HL-60 (cell line): ENCODE measurements around the gene SETBP1.
A peak's percentile ranks its signal among the peaks of the same experiment; 100 is the strongest.

ENCODE experiments used
- DNase-seq, 2 experiments: peaks; one replicate each; pipeline ENCODE4 v3.0.0-alpha.2; 2010 to 2020; ENCODE audit warnings: low read depth in 1 of 2, low spot score in 1 of 2
- H3K27ac ChIP-seq: fragments of 250-450 bp; sonication (Bioruptor Pico); replicated peaks from 2 replicates; pipeline ENCODE4 v1.5.1; 2020; ENCODE audit warnings: mild to moderate bottlenecking, moderate library complexity
- H3K27me3 ChIP-seq: fragments of 250-450 bp; sonication (Bioruptor Pico); 2 replicates; pipeline ENCODE4 v1.5.1; 2021; ENCODE audit warnings: mild to moderate bottlenecking, moderate library complexity; ENCODE audit not compliant: insufficient read depth, poor library complexity, severe bottlenecking
- H3K4me3 ChIP-seq: replicated peaks from 2 replicates; pipeline ENCODE4 v1.5.1; 2011; ENCODE audit warnings: mild to moderate bottlenecking, control low read depth, low read length; ENCODE audit not compliant: insufficient read depth
- CTCF ChIP-seq: IDR thresholded peaks from one replicate; pipeline ENCODE4 v1.5.1; 2011; ENCODE audit warnings: low read length, control low read depth, inconsistent platforms; ENCODE audit not compliant: insufficient read depth
- GABPA ChIP-seq: IDR thresholded peaks from 2 replicates; pipeline ENCODE4 v1.6.1; 2012; ENCODE audit warnings: low read depth
- POLR2AphosphoS5 ChIP-seq: IDR thresholded peaks from 2 replicates; pipeline ENCODE4 v1.6.1; 2012; ENCODE audit warnings: low read depth
- REST ChIP-seq: IDR thresholded peaks from 2 replicates; pipeline ENCODE4 v1.6.1; 2012; ENCODE audit warnings: low read depth; ENCODE audit not compliant: insufficient replicate concordance
- SPI1 ChIP-seq: IDR thresholded peaks from 2 replicates; pipeline ENCODE4 v1.6.1; 2012; ENCODE audit warnings: low read depth, mild to moderate bottlenecking, borderline replicate concordance

Gene SETBP1

GRCh38 chr18:44635546-44635945 lies 45.1 kb upstream of the SETBP1 start:
- TF ChIP-seq POLR2AphosphoS5 = no peak
- TF ChIP-seq CTCF = no peak
- no peak for TF ChIP-seq SPI1
- TF ChIP-seq GABPA = no peak
- no peak for TF ChIP-seq REST
- Histone ChIP-seq H3K4me3 (no peak overlapping the region), H3K27ac (no peak overlapping the region), H3K27me3 (peaks cover 2% of the 10 kb centered on the region)
- DNase-seq = no peak

GRCh38 chr18:44636241-44636640 lies 44.4 kb upstream of the SETBP1 start:
- peaks cover 2% of the 10 kb centered on the region for H3K27me3 ChIP-seq
- no peak overlapping the region for H3K4me3 ChIP-seq
- H3K27ac ChIP-seq = no peak overlapping the region
- no peak for DNase-seq
- TF ChIP-seq REST (no peak), POLR2AphosphoS5 (no peak), SPI1 (0 out of 2 replicates have a peak, but pooled peaks have one; percentile 6), GABPA (no peak), CTCF (no peak)

- no peak overlapping the region for H3K4me3 ChIP-seq
- H3K27ac ChIP-seq = no peak overlapping the region
- peaks cover 6% of the 10 kb centered on the region for H3K27me3 ChIP-seq
- DNase-seq = no peak
- TF ChIP-seq CTCF (no peak), REST (no peak), POLR2AphosphoS5 (no peak), GABPA (no peak), SPI1 (no peak)
These were observed 43.3 kb upstream of the SETBP1 start for GRCh38 chr18:44637210-44638033.
